Fibroblast of skin of left biceps (primary cell): Measurements from ENCODE around the gene IQCE.
"Not testable (repeated sequence)": the region's sequence is repeated elsewhere in the genome, so short reads cannot be mapped to it uniquely, and the experiment has no call there.

ENCODE experiments used
- DNase-seq, 2 experiments: peaks; one replicate each; pipeline ENCODE4 v3.0.0-alpha.2; 2013; ENCODE audit warnings: low read depth in 2 of 2

Gene IQCE

GRCh38 chr7:2520761-2521290, 38.0 kb upstream of the IQCE start:
- no peak for DNase-seq

DNA sequence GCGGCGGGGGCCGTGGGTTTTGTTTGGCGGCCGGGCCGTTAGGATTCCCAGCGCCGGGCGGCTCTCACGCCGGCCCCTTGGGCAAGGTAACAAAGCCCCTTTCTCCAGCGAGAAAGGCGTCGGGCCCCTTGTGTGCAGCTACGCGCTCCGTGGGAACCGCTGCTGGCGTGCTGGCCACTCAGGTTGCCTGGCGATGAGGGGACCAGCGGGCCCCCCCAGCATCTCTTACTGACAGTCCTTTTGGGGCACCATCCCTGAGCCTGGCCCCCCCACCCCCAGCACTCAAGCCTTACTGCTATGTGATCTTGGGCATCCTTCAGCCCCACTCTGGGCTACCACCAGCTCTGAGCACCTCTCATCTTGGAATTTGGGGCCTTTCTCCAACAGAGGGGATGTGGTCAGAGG, 37.4 kb upstream of the IQCE start:
- DNase-seq: no peak

DNA sequence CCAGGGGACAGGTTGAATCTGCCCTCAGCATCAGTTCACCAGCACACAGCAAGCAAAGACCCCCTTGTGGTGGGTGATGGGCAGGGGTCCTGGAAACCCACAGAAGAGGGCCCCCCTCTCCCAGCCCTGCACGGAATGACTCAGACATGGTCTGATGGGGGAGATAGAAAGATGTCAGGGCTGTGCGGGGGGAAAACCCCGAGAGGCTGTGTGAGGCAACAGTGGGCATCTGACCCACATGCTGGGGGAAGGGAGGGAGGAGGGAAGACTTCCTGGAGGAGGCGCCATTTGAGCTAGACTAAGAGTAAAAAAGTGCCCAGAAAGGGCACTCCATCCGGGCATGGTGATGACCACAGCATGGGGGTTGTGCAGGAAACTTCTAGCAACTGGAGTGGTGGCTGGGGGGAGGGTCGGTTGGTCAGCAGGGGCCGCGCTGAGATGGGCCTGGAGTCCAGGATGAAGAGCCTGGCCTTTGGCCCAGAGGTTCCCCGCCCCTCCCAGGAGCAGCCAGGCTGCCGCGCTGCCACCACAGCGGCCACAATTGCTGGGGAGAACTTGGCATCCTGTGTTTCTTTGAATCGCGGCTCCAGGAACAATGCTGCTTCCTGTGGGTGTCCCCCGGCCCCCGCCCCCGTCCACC, 36.7 kb upstream of the IQCE start:
- no peak for DNase-seq

DNA sequence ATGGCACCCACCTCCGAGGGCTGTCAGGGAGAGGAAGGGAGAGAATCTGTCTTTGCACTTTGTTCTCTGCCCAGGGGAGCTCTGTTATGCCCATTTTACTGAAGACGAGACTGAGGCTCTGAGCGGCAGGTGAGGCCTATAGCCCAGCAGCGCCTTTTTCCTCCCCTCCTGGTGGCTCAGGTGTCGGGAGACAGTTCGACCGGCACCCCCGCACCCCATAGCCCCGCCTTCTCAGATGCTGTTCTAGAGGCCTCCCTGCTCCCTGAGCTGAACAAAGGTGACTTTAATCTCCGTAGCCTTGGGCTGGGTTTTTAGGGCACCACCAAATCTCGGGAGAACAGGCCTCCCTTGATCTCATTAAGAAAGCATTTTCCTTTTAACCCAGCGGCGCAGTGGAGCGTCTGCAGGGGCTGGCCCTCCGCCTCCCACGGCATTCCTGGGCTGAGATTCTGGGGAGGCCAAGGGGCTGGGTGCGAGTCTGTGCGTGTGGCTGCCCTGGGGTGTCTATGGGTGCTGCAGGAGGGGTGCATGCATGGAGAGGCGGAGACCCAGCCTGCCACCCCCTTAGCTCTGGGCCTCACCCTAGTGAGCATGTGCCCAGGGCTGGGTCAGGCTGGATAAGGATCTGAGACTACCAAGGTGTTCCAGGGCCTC, 35.9 kb upstream of the IQCE start:
- no peak for DNase-seq

GRCh38 chr7:2523461-2523936, 35.3 kb upstream of the IQCE start:
- no peak for DNase-seq

DNA sequence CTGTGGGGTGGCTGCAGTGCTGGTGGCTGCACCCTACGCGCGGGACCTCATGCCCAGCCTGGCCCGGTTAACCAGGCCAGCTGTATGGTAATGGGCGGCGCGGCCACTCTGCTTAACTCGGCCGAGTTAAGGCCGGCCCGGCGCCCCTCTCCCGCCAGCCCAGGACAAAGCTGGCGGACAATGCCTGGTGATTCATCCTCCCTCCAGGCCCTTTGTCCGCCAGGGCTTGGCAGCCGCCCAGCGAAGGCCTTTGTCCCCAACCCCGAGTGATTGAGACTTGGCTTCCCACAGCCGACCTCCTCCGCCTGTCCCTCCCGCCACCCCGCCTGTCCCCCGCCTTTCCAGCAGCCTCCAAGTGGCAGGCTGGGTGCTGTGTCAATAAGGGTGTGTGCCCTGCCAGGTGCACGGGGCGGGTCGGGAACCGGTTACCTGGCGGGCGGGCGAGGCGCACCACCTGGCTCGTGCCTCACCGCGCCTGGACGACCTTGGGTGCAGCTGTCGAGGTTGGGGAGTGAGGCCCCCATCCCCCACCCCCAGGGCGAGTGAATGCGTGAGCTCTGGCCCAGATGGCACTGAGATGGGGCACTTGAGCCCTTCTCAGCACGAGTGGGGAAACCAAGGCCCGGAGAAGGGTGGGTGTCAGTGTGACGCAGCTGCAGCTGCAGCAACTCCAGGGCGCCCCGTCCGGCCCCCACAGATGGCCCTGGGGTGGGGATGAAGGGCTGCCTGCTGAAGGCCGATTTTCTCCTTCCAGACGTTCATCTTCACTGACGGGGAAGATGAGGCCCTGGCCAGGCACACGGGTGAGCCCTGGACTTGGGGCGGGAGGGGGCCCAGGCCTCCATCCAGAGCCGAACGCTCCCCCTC, 34.6 kb upstream of the IQCE start:
- DNase-seq: no peak

DNA sequence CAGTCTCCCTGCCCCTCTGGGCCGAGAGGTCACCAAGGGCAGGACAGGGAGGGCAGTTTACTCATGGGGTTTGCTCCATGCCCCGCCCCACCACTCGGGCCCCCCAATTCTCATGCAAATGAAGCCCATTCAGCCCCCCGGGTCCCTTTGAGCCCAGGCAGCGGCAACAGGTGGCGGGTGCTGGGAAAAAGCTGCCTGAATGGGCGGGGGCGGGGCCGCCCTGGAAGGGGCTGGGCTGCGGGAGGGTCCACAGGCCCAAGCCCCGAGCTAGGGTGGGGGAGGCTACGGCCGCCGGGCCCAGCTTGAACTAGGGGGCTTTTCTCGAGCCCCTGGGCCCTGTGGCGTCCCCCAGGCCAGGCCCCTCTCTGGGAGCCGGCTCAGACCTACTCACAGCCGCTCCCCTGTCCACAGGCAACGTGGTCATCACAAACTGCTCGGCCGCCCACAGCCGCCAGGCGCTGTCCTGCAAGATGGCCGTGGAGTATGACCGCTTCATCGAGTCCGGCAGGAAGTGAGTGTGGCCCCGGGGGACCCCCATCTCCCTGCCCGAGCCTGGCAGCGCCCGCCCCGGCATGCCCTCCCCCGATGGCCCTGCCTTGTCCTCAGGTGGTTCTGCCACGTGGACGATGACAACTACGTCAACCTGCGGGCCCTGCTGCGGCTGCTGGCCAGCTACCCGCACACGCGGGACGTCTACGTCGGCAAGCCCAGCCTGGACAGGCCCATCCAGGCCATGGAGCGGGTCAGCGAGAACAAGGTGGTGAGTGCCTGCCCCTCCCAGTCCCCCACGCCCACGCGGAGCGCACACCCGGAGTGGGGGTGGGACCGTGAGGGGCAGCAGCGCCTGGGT, 33.7 kb upstream of the IQCE start:
- DNase-seq: no peak

DNA sequence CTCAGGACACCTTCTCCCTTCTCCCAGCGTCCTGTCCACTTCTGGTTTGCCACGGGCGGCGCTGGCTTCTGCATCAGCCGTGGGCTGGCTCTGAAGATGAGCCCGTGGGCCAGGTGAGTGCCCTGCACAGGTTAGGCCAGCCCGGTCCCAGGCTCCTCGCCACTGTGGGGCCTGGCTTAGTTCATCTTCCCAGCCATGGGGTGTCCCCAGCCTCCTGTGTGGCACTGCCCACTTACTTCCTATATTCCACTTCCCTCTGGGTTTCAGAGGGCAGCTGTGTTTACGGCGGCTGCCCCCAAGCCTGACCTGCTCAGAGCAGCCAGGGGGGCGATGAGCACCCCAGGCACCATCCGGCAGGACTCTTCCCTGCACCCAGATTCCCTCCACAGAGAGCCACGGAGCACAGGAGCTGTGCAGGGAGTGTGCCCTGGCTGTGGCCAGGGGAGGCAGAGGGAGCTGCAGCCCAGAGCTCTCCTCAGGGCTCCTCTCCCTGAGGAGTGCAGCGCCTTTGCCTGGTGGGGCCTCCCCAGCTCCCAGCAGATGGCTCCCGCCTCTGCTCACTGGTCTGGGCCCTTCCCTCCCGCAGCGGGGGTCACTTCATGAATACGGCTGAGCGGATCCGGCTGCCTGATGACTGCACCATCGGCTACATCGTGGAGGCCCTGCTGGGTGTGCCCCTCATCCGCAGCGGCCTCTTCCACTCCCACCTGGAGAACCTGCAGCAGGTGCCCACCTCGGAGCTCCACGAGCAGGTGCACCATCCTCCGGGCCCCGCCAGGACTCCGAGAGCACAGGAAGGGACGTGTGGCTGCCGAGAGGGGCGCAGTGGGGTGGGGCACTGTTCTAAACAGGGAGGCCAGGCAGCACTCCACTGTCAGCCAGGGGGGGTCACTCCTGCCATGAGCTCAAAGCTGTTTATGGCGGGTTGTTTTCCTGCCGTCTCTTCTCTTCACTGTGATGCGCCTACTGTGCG, 32.8 kb upstream of the IQCE start:
- DNase-seq: no peak

- DNase-seq: no peak
Measured at GRCh38 chr7:2526659-2527504, 31.9 kb upstream of the IQCE start.

DNA sequence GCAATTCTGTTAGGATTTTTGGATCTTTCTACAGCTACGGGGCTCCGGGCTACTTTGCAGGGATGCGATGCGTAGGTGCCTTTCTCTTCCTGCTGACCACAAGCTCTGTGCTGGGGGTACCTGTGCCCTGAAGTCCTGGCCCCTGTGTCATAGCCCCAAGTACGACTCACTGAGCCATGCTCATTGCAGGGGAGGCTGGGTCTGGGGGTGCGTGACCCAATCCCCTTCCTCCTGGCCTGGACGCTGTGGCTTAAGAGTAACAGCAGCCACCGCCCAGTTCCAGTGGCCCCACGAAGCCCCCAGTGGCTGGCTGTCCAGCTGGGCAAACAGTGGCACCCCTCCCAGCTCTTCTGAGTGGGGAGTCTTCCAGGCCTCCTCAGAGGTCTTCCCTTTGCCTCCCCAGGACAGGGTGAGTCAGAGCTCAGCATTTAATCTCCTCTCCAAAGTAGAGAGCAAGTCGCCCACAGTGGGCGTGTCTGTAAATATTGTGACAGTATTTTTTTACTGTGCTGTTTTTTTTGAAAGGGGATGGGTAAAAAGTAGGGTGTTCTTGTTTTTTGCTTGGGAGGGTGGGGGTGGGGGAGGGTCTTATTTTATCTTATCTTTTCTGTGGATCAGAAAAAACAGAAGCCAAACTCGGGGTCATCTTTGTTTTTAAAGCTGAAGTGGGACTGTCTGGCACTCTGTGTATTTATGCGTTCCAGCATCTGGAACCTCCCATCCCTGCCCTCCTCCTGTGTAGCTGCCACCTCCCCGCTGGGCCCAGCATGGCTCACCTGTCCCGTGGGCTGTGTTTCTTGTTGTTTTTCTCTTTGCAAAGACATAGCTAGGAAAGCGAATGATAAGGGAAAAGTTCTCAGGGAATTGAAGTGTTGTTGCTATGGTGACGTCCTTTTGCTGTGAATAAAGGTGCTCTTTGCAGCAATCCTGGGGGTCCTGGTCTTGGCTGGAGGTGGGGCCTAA, 31.0 kb upstream of the IQCE start:
- DNase-seq: no peak

DNA sequence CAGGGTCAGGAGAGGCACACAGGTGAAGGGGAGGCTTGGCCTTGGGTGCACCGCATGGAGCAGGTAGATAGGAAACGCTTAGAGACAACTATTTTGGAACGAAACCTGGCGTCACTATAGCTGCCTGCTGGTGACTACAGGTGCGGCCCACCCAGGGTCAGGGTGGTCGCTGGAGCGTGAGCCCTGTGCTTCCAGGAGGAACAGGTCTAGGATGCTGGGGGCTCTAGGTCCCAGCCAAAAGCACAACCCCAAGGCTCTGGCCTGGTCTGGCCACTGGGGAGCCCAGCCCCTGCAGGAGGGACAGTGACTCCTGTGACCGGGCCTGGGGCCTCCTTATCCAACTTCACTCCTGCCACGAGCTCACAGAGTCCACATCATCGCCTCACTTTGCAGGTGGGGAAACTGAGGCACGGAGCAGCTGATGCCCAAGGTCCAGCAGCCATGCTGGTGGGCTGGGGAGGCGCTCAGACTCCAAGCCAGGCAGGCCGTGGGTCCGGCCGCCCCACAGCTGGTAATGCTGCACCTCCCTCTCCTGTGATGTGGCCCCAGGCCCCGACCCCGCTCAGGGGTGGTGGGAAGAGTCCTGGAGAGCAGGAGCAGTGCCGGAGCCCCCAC, 30.2 kb upstream of the IQCE start:
- no peak for DNase-seq

DNA sequence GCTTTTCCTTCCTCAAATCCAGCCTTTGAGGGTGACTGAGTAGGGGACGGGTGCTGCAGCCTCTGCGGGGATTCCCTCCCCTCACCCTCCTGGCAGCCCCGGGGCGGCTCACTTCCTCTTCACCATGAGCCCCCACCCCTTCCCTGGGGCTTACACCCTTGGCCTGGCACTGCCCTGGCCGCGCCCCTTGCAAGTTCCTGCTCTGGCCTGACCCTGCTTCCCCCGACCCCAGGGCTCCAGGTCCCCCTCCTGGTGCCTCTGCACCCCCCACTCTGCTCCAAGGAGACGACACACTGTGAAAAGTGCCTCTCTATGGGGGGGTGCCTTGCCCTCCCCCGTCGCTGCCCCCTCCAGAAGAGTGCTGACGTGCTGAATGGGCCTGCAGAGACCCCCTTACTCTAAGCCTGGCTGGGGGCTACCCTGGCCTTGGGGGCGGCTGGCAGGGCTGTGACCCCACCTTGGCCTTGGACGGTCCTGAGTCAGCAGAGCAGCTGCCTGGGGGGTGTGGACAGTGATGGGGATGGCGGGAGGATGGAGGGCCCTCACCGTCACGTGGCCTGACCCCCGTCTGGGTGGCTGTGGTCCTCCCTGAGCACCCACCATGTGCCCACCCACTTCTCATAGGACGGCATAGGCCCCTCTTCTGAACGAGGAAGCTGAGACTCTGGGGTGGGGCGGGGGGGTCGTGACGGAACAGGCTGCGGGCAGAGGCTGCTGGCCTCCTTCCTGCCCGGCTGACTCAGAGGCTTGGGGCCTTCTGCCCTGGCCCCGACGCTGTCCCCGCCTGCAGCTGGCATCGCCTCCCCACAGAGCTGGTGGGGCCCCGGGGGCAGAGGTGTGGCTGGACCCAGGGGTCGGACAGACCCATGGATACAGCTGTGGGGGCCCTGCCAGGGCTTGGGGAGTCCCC, 29.4 kb upstream of the IQCE start:
- DNase-seq: no peak

GRCh38 chr7:2530071-2530987, 28.4 kb upstream of the IQCE start:
- no peak for DNase-seq

- not testable (repeated sequence) for DNase-seq
Measured at GRCh38 chr7:2530994-2531795, 27.6 kb upstream of the IQCE start.

DNA sequence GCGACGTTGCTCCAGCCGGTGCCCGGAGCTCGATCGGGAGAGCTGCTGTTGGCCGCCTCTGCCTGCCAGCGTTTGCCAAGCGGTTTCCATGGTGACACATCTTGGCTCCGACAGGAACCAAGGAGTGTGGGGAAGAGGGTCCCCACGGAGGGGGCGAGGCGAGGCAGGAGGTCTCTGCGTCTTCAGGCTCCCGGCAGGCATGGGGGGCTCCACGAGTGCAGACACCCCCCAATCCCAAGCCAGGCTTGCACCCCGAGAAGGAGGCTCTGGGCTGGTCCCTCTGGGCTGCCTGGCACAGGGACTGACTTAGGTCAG, 27.0 kb upstream of the IQCE start:
- not testable (repeated sequence) for DNase-seq
